HG02938 (cell line): ENCODE results near the gene CHD3.
"Not testable (repeated sequence)": the region's sequence is repeated elsewhere in the genome, so short reads cannot be mapped to it uniquely, and the experiment has no call there.

Experiments used
- ATAC-seq: cut with Tn5 transposase; IDR thresholded peaks from one replicate; pipeline ENCODE4 v1.9.1; 2021; ENCODE audit warnings: mild to moderate bottlenecking, moderate library complexity; ENCODE audit not compliant: unreplicated experiment

Gene CHD3

GRCh38 chr17:7930841-7931631 is 42.4 kb downstream of the CHD3 start:
- no peak for ATAC-seq

- peak; percentile 96 for ATAC-seq
These were observed 43.3 kb downstream of the CHD3 start, which contains the start of the genes CNTROB and TRAPPC1 for GRCh38 chr17:7931709-7932482. Gene CNTROB (plus strand): TSS chr17:7932206. CDS start chr17:7933080, 874 bp downstream. Gene TRAPPC1 (minus strand): TSS chr17:7931946. CDS start chr17:7931829, 117 bp downstream.

- ATAC-seq: no peak
These were observed 43.9 kb downstream of the CHD3 start for GRCh38 chr17:7932483-7932891.

- no peak for ATAC-seq
These were observed 44.4 kb downstream of the CHD3 start for GRCh38 chr17:7932949-7933348.

GRCh38 chr17:7935859-7936258 is 47.3 kb downstream of the CHD3 start:
- no peak for ATAC-seq

DNA sequence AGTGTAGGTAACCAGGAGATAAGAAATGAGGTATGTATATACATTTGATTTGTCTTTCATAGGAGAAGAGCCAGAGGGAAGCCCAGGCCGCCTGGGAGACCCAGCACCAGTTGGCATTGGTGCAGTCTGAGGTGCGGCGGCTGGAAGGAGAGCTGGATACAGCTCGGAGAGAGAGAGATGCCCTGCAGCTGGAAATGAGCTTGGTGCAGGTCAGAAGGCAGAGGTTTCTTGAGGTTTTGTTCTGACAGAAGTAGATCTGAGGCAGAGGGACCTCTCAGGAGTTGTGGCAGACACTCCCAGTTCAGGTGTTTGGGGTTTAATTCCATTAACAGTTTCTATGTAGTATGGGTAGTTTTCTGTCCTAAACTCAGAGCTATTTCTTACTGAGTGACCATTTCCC is 51.4 kb downstream of the CHD3 start:
- ATAC-seq: no peak

- no peak for ATAC-seq
These were observed 52.2 kb downstream of the CHD3 start for GRCh38 chr17:7940743-7941142.

- no peak for ATAC-seq
These were observed 54.7 kb downstream of the CHD3 start for GRCh38 chr17:7943291-7943690.

GRCh38 chr17:7944326-7944725 is 55.7 kb downstream of the CHD3 start:
- ATAC-seq: no peak

GRCh38 chr17:7945651-7946050 is 57.1 kb downstream of the CHD3 start:
- no peak for ATAC-seq

GRCh38 chr17:7946441-7946840 is 57.9 kb downstream of the CHD3 start:
- no peak for ATAC-seq

DNA sequence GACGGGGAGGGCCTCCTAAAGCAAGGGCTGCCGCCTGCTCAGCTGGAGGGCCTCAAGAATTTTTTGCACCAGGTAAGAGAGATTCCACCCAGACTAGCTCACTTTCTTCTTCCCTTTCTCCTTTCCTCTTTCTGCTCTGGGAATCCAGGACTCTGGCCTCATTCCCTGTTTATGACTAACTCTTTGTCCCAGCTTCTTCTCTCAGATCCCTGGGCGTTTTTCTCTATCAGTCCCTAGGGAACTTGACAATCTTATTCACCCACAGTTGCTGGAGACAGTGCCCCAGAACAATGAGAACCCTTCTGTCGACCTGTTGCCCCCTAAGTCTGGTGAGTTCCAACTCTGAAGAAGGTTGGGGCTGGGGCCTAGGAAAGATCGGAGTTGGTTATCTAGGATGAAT is 59.1 kb downstream of the CHD3 start:
- ATAC-seq: no peak

DNA sequence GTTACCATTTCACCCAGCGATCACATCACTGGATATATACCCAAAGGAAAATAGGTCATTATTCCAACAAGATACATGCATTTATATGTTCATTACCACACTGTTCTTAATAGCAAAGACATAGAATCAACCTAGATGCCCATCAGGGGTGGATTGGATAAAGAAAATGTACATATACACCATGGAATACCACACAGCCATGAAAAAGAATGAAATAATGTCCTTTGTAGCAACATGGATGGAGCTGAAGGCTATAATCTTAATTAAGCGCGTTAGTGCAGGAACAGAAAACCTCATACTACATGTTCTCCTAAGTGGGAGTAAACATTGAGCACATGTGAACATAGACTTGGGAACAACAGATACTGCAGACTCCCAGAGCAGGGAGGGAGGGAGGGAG is 62.0 kb downstream of the CHD3 start:
- ATAC-seq: no peak

DNA sequence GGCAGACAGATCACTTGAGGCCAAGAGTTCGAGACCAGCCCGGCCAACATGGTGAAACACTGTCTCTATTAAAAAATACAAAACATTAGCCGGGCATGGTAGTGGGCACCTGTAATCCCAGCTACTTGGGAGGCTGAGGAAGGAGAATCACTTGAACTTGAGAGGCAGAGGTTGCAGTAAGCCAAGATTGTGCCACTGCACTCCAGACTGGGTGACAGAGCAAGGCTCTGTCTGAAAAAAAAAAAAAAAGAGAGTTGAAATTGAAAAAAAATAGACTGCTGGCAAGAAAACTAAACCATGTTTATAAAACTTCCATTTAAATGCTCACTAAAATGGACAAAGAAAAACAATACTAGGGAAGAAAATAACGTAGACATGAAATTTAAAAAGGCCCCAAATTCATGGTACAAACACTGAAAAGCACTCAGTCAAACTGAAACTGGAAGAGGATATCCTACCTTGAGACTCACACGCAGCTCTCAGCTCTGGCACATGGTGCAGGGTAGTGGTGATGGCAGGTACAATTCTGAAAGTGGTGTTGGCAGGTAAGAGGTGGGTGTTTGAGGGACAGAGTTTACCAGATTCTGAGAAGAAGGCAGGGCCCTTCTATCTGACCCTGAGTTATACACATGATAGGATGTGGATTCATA is 62.7 kb downstream of the CHD3 start:
- no peak for ATAC-seq

GRCh38 chr17:7953266-7953665 is 64.7 kb downstream of the CHD3 start:
- ATAC-seq: not testable (repeated sequence)

- ATAC-seq: no peak
These were observed 67.0 kb downstream of the CHD3 start for GRCh38 chr17:7955414-7956227.

DNA sequence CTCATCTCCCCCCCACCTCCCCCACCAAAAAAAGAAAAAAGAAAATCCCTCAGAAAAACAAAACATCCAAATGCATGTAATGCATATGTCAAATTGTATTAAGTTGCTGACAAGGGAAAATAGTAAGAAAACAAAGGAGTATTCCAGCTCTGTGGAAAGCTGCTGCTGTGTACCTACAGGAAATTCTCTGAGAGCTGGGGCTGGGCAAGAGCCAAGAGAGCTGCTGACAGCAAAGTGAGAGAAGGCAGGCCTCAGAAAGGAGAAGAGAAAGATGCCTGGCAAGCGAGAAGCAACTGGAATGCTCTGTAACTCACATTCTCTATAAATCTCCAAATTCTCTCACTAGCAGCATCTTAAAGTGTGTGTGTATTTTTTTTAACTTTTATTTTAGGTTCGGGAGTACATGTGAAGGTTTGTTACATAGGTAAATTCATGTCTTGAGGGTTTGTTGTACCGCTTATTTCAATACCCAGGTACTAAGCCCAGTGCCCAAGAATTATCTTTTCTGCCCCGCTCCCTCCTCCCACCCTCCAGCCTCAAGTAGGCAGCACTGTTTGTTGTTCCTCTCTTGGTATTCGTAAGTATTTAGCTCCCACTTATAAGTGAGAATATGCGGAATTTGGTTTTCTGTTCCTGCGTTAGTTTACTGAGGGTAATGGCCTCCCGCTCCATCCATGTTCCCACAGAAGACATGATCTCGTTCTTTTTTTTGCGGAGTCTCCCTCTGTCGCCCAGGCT is 67.8 kb downstream of the CHD3 start:
- no peak for ATAC-seq

- ATAC-seq: no peak
These were observed 71.1 kb downstream of the CHD3 start for GRCh38 chr17:7959503-7960253.

DNA sequence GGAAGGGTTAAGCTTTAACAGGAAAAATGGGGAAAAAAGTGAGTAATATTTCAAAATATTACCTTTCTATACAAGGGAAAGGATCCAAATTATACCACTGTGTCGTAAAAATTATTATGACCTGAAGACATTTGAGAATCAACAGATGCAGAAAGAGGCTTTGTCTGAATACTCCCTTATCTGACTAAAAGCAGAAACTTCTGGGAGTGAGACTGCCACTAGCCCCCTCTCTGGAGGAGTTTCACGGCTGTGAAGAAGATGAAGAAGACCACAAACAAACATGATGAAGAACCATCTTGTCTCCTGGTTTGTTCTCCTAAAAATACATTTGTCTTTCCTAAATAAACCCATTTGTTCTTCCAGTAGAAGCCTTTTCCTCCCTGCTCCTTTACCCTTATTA is 72.8 kb downstream of the CHD3 start:
- no peak for ATAC-seq
